Endothelial cell (in vitro differentiated cells): ENCODE results near the gene APBB2. TPM values are rescaled to one million over a fixed set of nuclear protein-coding genes. Genes with fewer than 3 reads are reported as not detected.

Experiments
- DNase-seq: peaks from one replicate; pipeline ENCODE4 v3.0.0; 2021; ENCODE audit warnings: low spot score
- H3K27ac Mint-ChIP-seq: one replicate; pipeline ENCODE4 v1.8.0; 2021; ENCODE audit warnings: mixed read lengths, inconsistent platforms; ENCODE audit not compliant: unreplicated experiment
- H3K27me3 Mint-ChIP-seq: one replicate; pipeline ENCODE4 v1.8.0; 2021; ENCODE audit warnings: mild to moderate bottlenecking, moderate library complexity, mixed read lengths, inconsistent platforms; ENCODE audit not compliant: unreplicated experiment
- H3K36me3 Mint-ChIP-seq: one replicate; pipeline ENCODE4 v1.8.0; 2021; ENCODE audit warnings: mild to moderate bottlenecking, low read depth, mixed read lengths, inconsistent platforms; ENCODE audit not compliant: unreplicated experiment
- H3K4me1 Mint-ChIP-seq: one replicate; pipeline ENCODE4 v1.8.0; 2021; ENCODE audit warnings: mild to moderate bottlenecking, mixed read lengths, inconsistent platforms; ENCODE audit not compliant: unreplicated experiment
- H3K4me3 Mint-ChIP-seq: one replicate; pipeline ENCODE4 v1.8.0; 2021; ENCODE audit warnings: mild to moderate bottlenecking, mixed read lengths, inconsistent platforms; ENCODE audit not compliant: unreplicated experiment
- H3K9me3 Mint-ChIP-seq: one replicate; pipeline ENCODE4 v1.8.0; 2021; ENCODE audit warnings: mixed read lengths, inconsistent platforms; ENCODE audit not compliant: unreplicated experiment
- CTCF ChIP-seq: fragments of 200-600 bp; sonication (generic); IDR thresholded peaks from one replicate; pipeline ENCODE4 v1.5.0; 2021; ENCODE audit warnings: antibody characterized with exemption; ENCODE audit not compliant: unreplicated experiment
- total RNA-seq: library from RNA; stranded (reverse); fragmentation: NEBNext Ultra II Directional; extraction: Animal tissue kit (Norgen Biotek cat#: 25700); gene quantifications from one replicate; pipeline ENCODE4 v1.2.1, GENCODE V29; 2021; ENCODE audit not compliant: unreplicated experiment

The APBB2 gene
- total RNA-seq, 1 donor from 2014 or later = 103 TPM

- no peaks in the 10 kb centered on the region for H3K9me3 Mint-ChIP-seq
- no peak for TF ChIP-seq CTCF
- peaks cover 18% of the 10 kb centered on the region for H3K36me3 Mint-ChIP-seq
- no peak overlapping the region for H3K27ac Mint-ChIP-seq
- H3K4me1 Mint-ChIP-seq = peaks cover 4% of the 10 kb centered on the region
- H3K4me3 Mint-ChIP-seq = no peak overlapping the region
- peaks cover 5% of the 10 kb centered on the region for H3K27me3 Mint-ChIP-seq
- no peak for DNase-seq
Observed at GRCh38 chr4:40969501-40969900, 244.8 kb downstream of the APBB2 start.

GRCh38 chr4:40967550-40967949 lies 246.8 kb downstream of the APBB2 start:
- peaks cover 4% of the 10 kb centered on the region for H3K27me3 Mint-ChIP-seq
- no peak overlapping the region for H3K27ac Mint-ChIP-seq
- H3K9me3 Mint-ChIP-seq = no peaks in the 10 kb centered on the region
- H3K4me3 Mint-ChIP-seq = no peak overlapping the region
- peaks cover 14% of the 10 kb centered on the region for H3K36me3 Mint-ChIP-seq
- peaks cover 11% of the 10 kb centered on the region for H3K4me1 Mint-ChIP-seq
- TF ChIP-seq CTCF = no peak
- no peak for DNase-seq

- peaks cover 14% of the 10 kb centered on the region for H3K4me1 Mint-ChIP-seq
- no peak for DNase-seq
- no peaks in the 10 kb centered on the region for H3K9me3 Mint-ChIP-seq
- TF ChIP-seq CTCF = no peak
- H3K27me3 Mint-ChIP-seq = peaks cover 4% of the 10 kb centered on the region
- peaks cover 16% of the 10 kb centered on the region for H3K36me3 Mint-ChIP-seq
- no peak overlapping the region for H3K27ac Mint-ChIP-seq
- H3K4me3 Mint-ChIP-seq = no peak overlapping the region
Observed at GRCh38 chr4:40966091-40966490, 248.3 kb downstream of the APBB2 start.

- Mint-ChIP-seq H3K27ac (no peak overlapping the region), H3K4me3 (no peak overlapping the region), H3K9me3 (no peaks in the 10 kb centered on the region), H3K36me3 (peaks cover 24% of the 10 kb centered on the region), H3K4me1 (peaks cover 14% of the 10 kb centered on the region), H3K27me3 (peaks cover 3% of the 10 kb centered on the region)
- TF ChIP-seq CTCF = no peak
- DNase-seq = no peak
Observed at GRCh38 chr4:40963897-40964478, 250.4 kb downstream of the APBB2 start.

- Mint-ChIP-seq H3K9me3 (no peaks in the 10 kb centered on the region), H3K4me3 (no peak overlapping the region), H3K27ac (no peak overlapping the region), H3K4me1 (peaks cover 10% of the 10 kb centered on the region), H3K27me3 (peaks cover 3% of the 10 kb centered on the region), H3K36me3 (peaks cover 12% of the 10 kb centered on the region)
- no peak for DNase-seq
- no peak for TF ChIP-seq CTCF
Observed at GRCh38 chr4:40962551-40963180, 251.7 kb downstream of the APBB2 start.
